NCI-H128 (cell line): ENCODE data around the gene MACROD1.

Experiments
- DNase-seq: peaks from one replicate; lab custom pipeline; 2025; ENCODE audit not compliant: unreplicated experiment; lab: John Stamatoyannopoulos, UW

The MACROD1 gene

GRCh38 chr11:64019106-64020037, 146.5 kb downstream of the MACROD1 start:
- no peak for DNase-seq

- no peak for DNase-seq
Observed at GRCh38 chr11:64018310-64018709, 147.6 kb downstream of the MACROD1 start.

GRCh38 chr11:64017945-64018224, 148.0 kb downstream of the MACROD1 start:
- no peak for DNase-seq

GRCh38 chr11:64015935-64016845, 149.7 kb downstream of the MACROD1 start:
- no peak for DNase-seq

GRCh38 chr11:64015510-64015909, 150.4 kb downstream of the MACROD1 start:
- no peak for DNase-seq

GRCh38 chr11:64014356-64014755, 151.6 kb downstream of the MACROD1 start:
- DNase-seq, result no peak

- DNase-seq, result no peak
Observed at GRCh38 chr11:64013141-64013896, 152.6 kb downstream of the MACROD1 start.

- no peak for DNase-seq
Observed at GRCh38 chr11:64011371-64011770, 154.5 kb downstream of the MACROD1 start.

- no peak for DNase-seq
Observed at GRCh38 chr11:64010783-64011182, 155.1 kb downstream of the MACROD1 start.

GRCh38 chr11:64009710-64010109, 156.2 kb downstream of the MACROD1 start:
- DNase-seq, result no peak

GRCh38 chr11:64008914-64009633, 156.8 kb downstream of the MACROD1 start:
- no peak for DNase-seq

- no peak for DNase-seq
Observed at GRCh38 chr11:64008283-64008913, 157.5 kb downstream of the MACROD1 start.

GRCh38 chr11:64007629-64008282, 158.2 kb downstream of the MACROD1 start:
- no peak for DNase-seq

- no peak for DNase-seq
Observed at GRCh38 chr11:64007160-64007628, 158.7 kb downstream of the MACROD1 start.

- no peak for DNase-seq
Observed at GRCh38 chr11:64006398-64006797, 159.5 kb downstream of the MACROD1 start.

- no peak for DNase-seq
Observed at GRCh38 chr11:64005691-64006090, 160.2 kb downstream of the MACROD1 start.

- DNase-seq, result no peak
Observed at GRCh38 chr11:64004590-64004984, 161.3 kb downstream of the MACROD1 start.

- DNase-seq, result no peak
Observed at GRCh38 chr11:64003807-64004589, 161.9 kb downstream of the MACROD1 start.
